ENCODE results near the gene SFPQ. TPM values are rescaled to one million over a fixed set of nuclear protein-coding genes. Genes with fewer than 3 reads are reported as not detected.
A peak's percentile ranks its signal among the peaks of the same experiment; 100 is the strongest.

Gene SFPQ
- total RNA-seq, 1 experiment from 2014 or later = 354 TPM

- Mint-ChIP-seq H3K9me3 (no peaks in the 10 kb centered on the region), H3K4me3 (no peak overlapping the region), H3K4me1 (peaks cover 21% of the 10 kb centered on the region), H3K27me3 (ENCODE audit: low read depth) (no peaks in the 10 kb centered on the region), H3K36me3 (peaks cover 87% of the 10 kb centered on the region), H3K27ac (peak overlapping the region; percentile 93; the same call in 1 of the 2 replicates)
- TF ChIP-seq ZNF416 (CRISPR knock-in tag; IDR thresholded peaks at IDR 0.05) (no peak), ZNF423 (CRISPR knock-in tag; IDR thresholded peaks at IDR 0.05) (no peak), MXD4 (CRISPR knock-in tag; IDR thresholded peaks at IDR 0.05; ENCODE audit: borderline replicate concordance) (no peak), ATF1 (CRISPR knock-in tag; IDR thresholded peaks at IDR 0.05) (no peak), ZNF219 (CRISPR knock-in tag; IDR thresholded peaks at IDR 0.05; ENCODE audit: borderline replicate concordance) (no peak), ZNF232 (CRISPR knock-in tag; IDR thresholded peaks at IDR 0.05) (no peak), TP53 (CRISPR knock-in tag; IDR thresholded peaks at IDR 0.05) (no peak), CBFB (CRISPR knock-in tag; IDR thresholded peaks at IDR 0.05; ENCODE audit: low read depth) (no peak), SMAD3 (CRISPR knock-in tag; IDR thresholded peaks at IDR 0.05; ENCODE audit: borderline replicate concordance) (no peak), PRDM15 (CRISPR knock-in tag; IDR thresholded peaks at IDR 0.05) (no peak), TEAD4 (CRISPR knock-in tag; IDR thresholded peaks at IDR 0.05) (no peak), NFATC4 (CRISPR knock-in tag; IDR thresholded peaks at IDR 0.05) (no peak), ZNF512 (CRISPR knock-in tag; IDR thresholded peaks at IDR 0.05; ENCODE audit: borderline replicate concordance) (no peak), SP1 (CRISPR knock-in tag; conservative IDR thresholded peaks at IDR 0.05) (no peak), FOXK1 (CRISPR knock-in tag; IDR thresholded peaks at IDR 0.05) (no peak), ZNF671 (CRISPR knock-in tag; IDR thresholded peaks at IDR 0.05) (no peak), ZSCAN18 (CRISPR knock-in tag; IDR thresholded peaks at IDR 0.05) (no peak), TEAD1 (CRISPR knock-in tag; IDR thresholded peaks at IDR 0.05) (no peak)
- TF ChIP-seq, protein P1, sequence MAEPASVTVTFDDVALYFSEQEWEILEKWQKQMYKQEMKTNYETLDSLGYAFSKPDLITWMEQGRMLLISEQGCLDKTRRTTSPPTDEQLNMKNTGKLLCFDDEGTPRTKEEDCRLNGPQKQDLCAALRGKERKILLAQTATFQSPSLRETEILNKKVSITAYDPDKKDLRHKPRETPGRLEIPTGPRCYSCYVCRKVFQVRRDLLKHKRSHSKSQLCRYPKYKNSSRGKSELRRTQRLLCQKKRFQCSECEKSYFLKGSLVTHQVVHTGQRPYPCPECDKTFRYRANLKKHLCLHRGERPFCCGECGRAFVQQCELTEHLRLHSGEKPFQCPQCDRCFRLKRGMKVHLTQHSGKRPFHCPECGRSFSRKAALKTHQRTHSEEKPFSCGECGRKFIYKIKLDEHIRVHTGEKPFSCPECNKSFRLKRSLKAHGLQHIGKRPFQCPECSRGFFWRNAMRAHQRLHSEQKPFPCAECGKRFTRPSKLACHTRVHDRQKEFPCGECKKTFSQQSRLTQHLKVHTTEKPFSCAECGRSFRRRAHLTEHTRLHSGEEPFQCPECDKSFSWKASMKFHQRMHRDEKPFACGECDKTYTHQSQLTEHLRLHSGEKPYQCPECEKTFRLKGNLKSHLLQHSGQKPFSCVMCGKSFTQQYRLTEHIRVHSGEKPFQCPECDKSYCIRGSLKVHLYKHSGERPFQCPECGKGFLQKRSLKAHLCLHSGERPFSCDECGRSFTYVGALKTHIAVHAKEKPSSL (CRISPR knock-in tag; conservative IDR thresholded peaks at IDR 0.05) = no peak
- POLR2A ChIA-PET = no interaction called here
- DNase-seq (ENCODE audit: low spot score) (no peak), ATAC-seq (no peak)
- CTCF ChIA-PET = no interaction called here
Measured at GRCh38 chr1:35178874-35179380, 14.0 kb downstream of the SFPQ start.

DNA sequence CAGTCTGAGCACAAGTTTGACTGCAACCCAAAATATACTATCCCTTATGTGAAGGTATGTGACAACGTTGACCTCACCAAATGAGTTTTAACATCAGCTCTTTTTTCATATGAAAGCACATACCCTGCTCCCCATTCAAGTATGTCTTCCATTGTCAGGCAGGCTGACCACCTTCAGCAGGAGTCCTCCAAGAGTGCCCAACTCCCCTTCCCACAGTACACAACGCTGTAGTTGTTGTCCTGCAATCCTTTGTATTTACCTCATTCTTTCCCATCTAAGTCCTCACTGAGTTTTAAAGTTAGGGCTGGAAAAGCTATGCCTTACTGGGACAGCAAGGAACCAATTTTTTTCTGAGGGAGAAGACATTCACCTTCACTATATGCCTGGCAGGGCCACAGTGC, 14.7 kb downstream of the SFPQ start:
- peak overlapping the region; percentile 93 for H3K27ac Mint-ChIP-seq
- peaks cover 80% of the 10 kb centered on the region for H3K36me3 Mint-ChIP-seq
- no peaks in the 10 kb centered on the region for H3K9me3 Mint-ChIP-seq
- peaks cover 18% of the 10 kb centered on the region for H3K4me1 Mint-ChIP-seq
- DNase-seq (ENCODE audit: low spot score) (no peak), ATAC-seq (no peak)
- no peak overlapping the region for H3K4me3 Mint-ChIP-seq
- ChIA-PET CTCF (no interaction called here), POLR2A (no interaction called here)
- no peaks in the 10 kb centered on the region for H3K27me3 Mint-ChIP-seq (ENCODE audit: low read depth)
- no peak for TF ChIP-seq GTF2I (CRISPR knock-in tag; conservative IDR thresholded peaks at IDR 0.05)
- TF ChIP-seq PRRX2 (CRISPR knock-in tag; IDR thresholded peaks at IDR 0.05) = no peak
- TF ChIP-seq NFATC4 (CRISPR knock-in tag; IDR thresholded peaks at IDR 0.05) = no peak
- no peak for TF ChIP-seq ATF1 (CRISPR knock-in tag; IDR thresholded peaks at IDR 0.05)
- no peak for TF ChIP-seq ZNF671 (CRISPR knock-in tag; IDR thresholded peaks at IDR 0.05)
- TF ChIP-seq MAX (CRISPR knock-in tag; IDR thresholded peaks at IDR 0.05) = no peak
- TF ChIP-seq, protein P1 (CRISPR knock-in tag; conservative IDR thresholded peaks at IDR 0.05) = no peak
- TF ChIP-seq ESRRA (CRISPR knock-in tag; IDR thresholded peaks at IDR 0.05; ENCODE audit: borderline replicate concordance) = no peak
- TF ChIP-seq OVOL2 (CRISPR knock-in tag; IDR thresholded peaks at IDR 0.05; ENCODE audit: borderline replicate concordance) = no peak
